Retinal pigment epithelial cell (primary cell): ENCODE data around the gene KHDC4.

ENCODE experiments used
- DNase-seq: peaks from one replicate; pipeline ENCODE4 v3.0.0-alpha.2; 2010; ENCODE audit warnings: low read depth
- H3K4me3 ChIP-seq: 2 replicates; pipeline ENCODE4 v1.5.1; 2011; ENCODE audit warnings: mild to moderate bottlenecking, low read length, control low read depth, moderate library complexity
- CTCF ChIP-seq: conservative IDR thresholded peaks from 2 replicates; pipeline ENCODE4 v1.5.1; 2011; ENCODE audit warnings: low read depth, low read length, control low read depth, inconsistent platforms

The KHDC4 gene

GRCh38 chr1:155880950-155881349, 53.3 kb downstream of the KHDC4 start:
- DNase-seq: no peak
- no peak for TF ChIP-seq CTCF
- H3K4me3 ChIP-seq: no peak overlapping the region

GRCh38 chr1:155880251-155880650, 54.0 kb downstream of the KHDC4 start:
- H3K4me3 ChIP-seq: no peak overlapping the region
- no peak for DNase-seq
- no peak for TF ChIP-seq CTCF

GRCh38 chr1:155877945-155878344, 56.3 kb downstream of the KHDC4 start:
- no peak for DNase-seq
- no peak for TF ChIP-seq CTCF
- no peak overlapping the region for H3K4me3 ChIP-seq

GRCh38 chr1:155873860-155874259, 60.4 kb downstream of the KHDC4 start:
- no peak for TF ChIP-seq CTCF
- H3K4me3 ChIP-seq: no peak overlapping the region
- DNase-seq: peak; percentile 93

GRCh38 chr1:155872527-155872926, 61.7 kb downstream of the KHDC4 start:
- DNase-seq: no peak
- H3K4me3 ChIP-seq: no peak overlapping the region
- TF ChIP-seq CTCF: no peak

GRCh38 chr1:155871390-155871789, 62.8 kb downstream of the KHDC4 start:
- TF ChIP-seq CTCF: no peak
- DNase-seq: peak; percentile 39
- no peak overlapping the region for H3K4me3 ChIP-seq

GRCh38 chr1:155867766-155868165, 66.4 kb downstream of the KHDC4 start:
- no peak overlapping the region for H3K4me3 ChIP-seq
- no peak for DNase-seq
- no peak for TF ChIP-seq CTCF
